GM18505 (cell line): ENCODE data around the gene TLE4.

Source experiments
- ATAC-seq: cut with Tn5 transposase; IDR thresholded peaks from one replicate; pipeline ENCODE4 v1.9.1; 2021; ENCODE audit not compliant: unreplicated experiment
- POLR2A ChIP-seq: IDR thresholded peaks from 4 replicates; pipeline ENCODE4 v1.6.1; 2011; ENCODE audit warnings: borderline replicate concordance; ENCODE audit not compliant: insufficient read depth, insufficient read length; ENCODE audit errors: extremely low read depth

The TLE4 gene

GRCh38 chr9:79565245-79565644 is 6.5 kb upstream of the TLE4 start:
- peak; percentile 94 for ATAC-seq
- TF ChIP-seq POLR2A, result no peak

- no peak for TF ChIP-seq POLR2A
- no peak for ATAC-seq
Measured at GRCh38 chr9:79567671-79568098, 4.1 kb upstream of the TLE4 start.

GRCh38 chr9:79568337-79569101 is 3.2 kb upstream of the TLE4 start:
- TF ChIP-seq POLR2A, result no peak
- ATAC-seq, result no peak

GRCh38 chr9:79569814-79570447 is 1.8 kb upstream of the TLE4 start:
- no peak for ATAC-seq
- TF ChIP-seq POLR2A, result no peak

GRCh38 chr9:79570448-79571308 is 1.1 kb upstream of the TLE4 start:
- TF ChIP-seq POLR2A, result peak; percentile 49
- no peak for ATAC-seq

- peak; percentile 1 for ATAC-seq
Measured at GRCh38 chr9:79572032-79572607, 355 bp downstream of the TLE4 start.

GRCh38 chr9:79572608-79573411 is 1.0 kb downstream of the TLE4 start:
- ATAC-seq, result no peak
- no peak for TF ChIP-seq POLR2A

More at GRCh38 chr9:79572032-79572607, 355 bp downstream of the TLE4 start:
- TF ChIP-seq POLR2A, result peak; percentile 10

GRCh38 chr9:79573412-79573923 is 1.7 kb downstream of the TLE4 start:
- no peak for ATAC-seq
- TF ChIP-seq POLR2A, result peak; percentile 10

- TF ChIP-seq POLR2A, result no peak
- no peak for ATAC-seq
Measured at GRCh38 chr9:79574136-79574535, 2.4 kb downstream of the TLE4 start.

- ATAC-seq, result no peak
- TF ChIP-seq POLR2A, result no peak
Measured at GRCh38 chr9:79574781-79575180, 3.0 kb downstream of the TLE4 start.

GRCh38 chr9:79575547-79575946 is 3.8 kb downstream of the TLE4 start:
- TF ChIP-seq POLR2A, result no peak
- ATAC-seq, result no peak
